K562 (cell line): ENCODE results near the gene OOSP4A. TPM values are rescaled to one million over a fixed set of nuclear protein-coding genes. Genes with fewer than 3 reads are reported as not detected.

Source experiments
- polyA plus RNA-seq, 8 experiments: library from polyadenylated mRNA; depleted of rRNA in 4 of 8; stranded (reverse) in 5 of 8; unstranded in 3 of 8; fragments of >200 nt; fragmentation: Nextera tagmentation in 2 of 8; fragmentation: Illumina TruSeq in 1 of 8; extraction: Ambion mirVana in 2 of 8; extraction: Trizol in 1 of 8; gene quantifications; 2 replicates each; pipeline versions ENCODE4 v1.2.1 to v1.2.3, GENCODE V29; 2011 to 2014; ENCODE audit warnings: inconsistent platforms in 1 of 8, missing spikeins in 1 of 8
- total RNA-seq, 7 experiments: library from RNA; depleted of rRNA in 6 of 7; stranded (reverse); fragments of >200 nt in 6 of 7; fragmentation: Illumina TruSeq in 2 of 7; extraction: Trizol in 2 of 7; gene quantifications; 2 replicates each; pipeline versions ENCODE4 v1.2.1 to v1.2.3, GENCODE V29; 2011 to 2021; ENCODE audit warnings: low replicate concordance in 1 of 7

The OOSP4A gene
- total and polyA plus RNA-seq, 9 of the 15 experiments (the other 6 are each of a cell fraction or from before 2014, with no cell fraction given) = 0.40 to 2.4 (median 0.74) TPM; not detected in 2

Other genes with a start within 250 kb of the OOSP4A start
Only the 7 nearest of the 11 such genes appear.
- 0.23 and 0.37 TPM in 2 replicates for gene CBLIF, start 118.5 kb upstream of the OOSP4A start, total RNA-seq (2014; rRNA removed)
- gene CBLIF, start 118.5 kb upstream of the OOSP4A start, total RNA-seq (2014; rRNA removed; fragmentation: Illumina TruSeq; extraction: Trizol) = 0.45 and 0.58 TPM in 2 replicates
- gene CBLIF, start 118.5 kb upstream of the OOSP4A start, total RNA-seq (2015; rRNA removed; fragmentation: Illumina TruSeq; extraction: Trizol) = 0.40 and 0.53 TPM in 2 replicates
- gene CBLIF, start 118.5 kb upstream of the OOSP4A start, total RNA-seq (2021) = 0.62 and 0.72 TPM in 2 replicates
- 0.07 and 0.11 TPM in 2 replicates for gene CBLIF, start 118.5 kb upstream of the OOSP4A start, polyA plus RNA-seq (2011; rRNA removed)
- gene CBLIF, start 118.5 kb upstream of the OOSP4A start, polyA plus RNA-seq (2014; fragmentation: Illumina TruSeq; extraction: Trizol) = 0.58 and 0.76 TPM in 2 replicates
- under 1 TPM; 0.39 to 0.83 TPM for gene CBLIF, start 118.5 kb upstream of the OOSP4A start, polyA plus RNA-seq (2014; fragmentation: Nextera tagmentation; extraction: Ambion mirVana)
- 0.49 and 0.54 TPM in 2 replicates for gene CBLIF, start 118.5 kb upstream of the OOSP4A start, polyA plus RNA-seq (2014; rRNA removed)
- 3.8 TPM in 2 replicates for gene TCN1, start 97.5 kb upstream of the OOSP4A start, total RNA-seq (2014; rRNA removed)
- 7.1 and 8.0 TPM in 2 replicates for gene TCN1, start 97.5 kb upstream of the OOSP4A start, total RNA-seq (2014; rRNA removed; fragmentation: Illumina TruSeq; extraction: Trizol)
- gene TCN1, start 97.5 kb upstream of the OOSP4A start, total RNA-seq (2015; rRNA removed; fragmentation: Illumina TruSeq; extraction: Trizol) = 17.9 and 18.8 TPM in 2 replicates
- gene TCN1, start 97.5 kb upstream of the OOSP4A start, total RNA-seq (2021) = 4.6 and 6.6 TPM in 2 replicates
- 0.63 and 1.4 TPM in 2 replicates for gene TCN1, start 97.5 kb upstream of the OOSP4A start, polyA plus RNA-seq (2011; rRNA removed)
- gene TCN1, start 97.5 kb upstream of the OOSP4A start, polyA plus RNA-seq (2014; fragmentation: Illumina TruSeq; extraction: Trizol) = 9.5 and 10.4 TPM in 2 replicates
- 10 to 100 TPM; 19.0 to 25.9 TPM for gene TCN1, start 97.5 kb upstream of the OOSP4A start, polyA plus RNA-seq (2014; fragmentation: Nextera tagmentation; extraction: Ambion mirVana)
- 4.8 and 5.1 TPM in 2 replicates for gene TCN1, start 97.5 kb upstream of the OOSP4A start, polyA plus RNA-seq (2014; rRNA removed)
- not detected in 2 replicates for gene OOSP3, start 85.3 kb upstream of the OOSP4A start, total RNA-seq (2014; rRNA removed)
- gene OOSP3, start 85.3 kb upstream of the OOSP4A start, total RNA-seq (2014; rRNA removed; fragmentation: Illumina TruSeq; extraction: Trizol) = not detected in 2 replicates
- not detected in 2 replicates for gene OOSP3, start 85.3 kb upstream of the OOSP4A start, total RNA-seq (2015; rRNA removed; fragmentation: Illumina TruSeq; extraction: Trizol)
- not detected in 2 replicates for gene OOSP3, start 85.3 kb upstream of the OOSP4A start, total RNA-seq (2021)
- 0.09 and 0.15 TPM in 2 replicates for gene OOSP3, start 85.3 kb upstream of the OOSP4A start, polyA plus RNA-seq (2011; rRNA removed)
- gene OOSP3, start 85.3 kb upstream of the OOSP4A start, polyA plus RNA-seq (2014; fragmentation: Illumina TruSeq; extraction: Trizol) = 0.21 TPM in 1 of 2 replicates, not detected in the other
- under 1 TPM in 1 of 2 experiments, not detected in 1; 0.32 TPM for gene OOSP3, start 85.3 kb upstream of the OOSP4A start, polyA plus RNA-seq (2014; fragmentation: Nextera tagmentation; extraction: Ambion mirVana)
- 0.09 TPM in 1 of 2 replicates, not detected in the other for gene OOSP3, start 85.3 kb upstream of the OOSP4A start, polyA plus RNA-seq (2014; rRNA removed)
- gene OOSP1, start 25.6 kb upstream of the OOSP4A start, total RNA-seq (2014; rRNA removed) = 0.36 TPM in 1 of 2 replicates, not detected in the other
- 0.89 and 1.1 TPM in 2 replicates for gene OOSP1, start 25.6 kb upstream of the OOSP4A start, total RNA-seq (2014; rRNA removed; fragmentation: Illumina TruSeq; extraction: Trizol)
- 0.30 and 0.58 TPM in 2 replicates for gene OOSP1, start 25.6 kb upstream of the OOSP4A start, total RNA-seq (2015; rRNA removed; fragmentation: Illumina TruSeq; extraction: Trizol)
- 0.31 and 0.62 TPM in 2 replicates for gene OOSP1, start 25.6 kb upstream of the OOSP4A start, total RNA-seq (2021)
- 0.14 and 0.20 TPM in 2 replicates for gene OOSP1, start 25.6 kb upstream of the OOSP4A start, polyA plus RNA-seq (2011; rRNA removed)
- gene OOSP1, start 25.6 kb upstream of the OOSP4A start, polyA plus RNA-seq (2014; fragmentation: Illumina TruSeq; extraction: Trizol) = 0.30 and 0.61 TPM in 2 replicates
- gene OOSP1, start 25.6 kb upstream of the OOSP4A start, polyA plus RNA-seq (2014; fragmentation: Nextera tagmentation; extraction: Ambion mirVana) = 1 to 10 TPM; 2.4 to 3.0 TPM
- gene OOSP1, start 25.6 kb upstream of the OOSP4A start, polyA plus RNA-seq (2014; rRNA removed) = 0.56 and 2.3 TPM in 2 replicates
- gene OOSP4B, start 53.1 kb downstream of the OOSP4A start, total RNA-seq (2014; rRNA removed) = not detected in 2 replicates
- 0.15 TPM in 1 of 2 replicates, not detected in the other for gene OOSP4B, start 53.1 kb downstream of the OOSP4A start, total RNA-seq (2014; rRNA removed; fragmentation: Illumina TruSeq; extraction: Trizol)
- gene OOSP4B, start 53.1 kb downstream of the OOSP4A start, total RNA-seq (2015; rRNA removed; fragmentation: Illumina TruSeq; extraction: Trizol) = 0.19 and 0.43 TPM in 2 replicates
- not detected in 2 replicates for gene OOSP4B, start 53.1 kb downstream of the OOSP4A start, total RNA-seq (2021)
- not detected in 2 replicates for gene OOSP4B, start 53.1 kb downstream of the OOSP4A start, polyA plus RNA-seq (2011; rRNA removed)
- 0.15 TPM in 1 of 2 replicates, not detected in the other for gene OOSP4B, start 53.1 kb downstream of the OOSP4A start, polyA plus RNA-seq (2014; fragmentation: Illumina TruSeq; extraction: Trizol)
- gene OOSP4B, start 53.1 kb downstream of the OOSP4A start, polyA plus RNA-seq (2014; fragmentation: Nextera tagmentation; extraction: Ambion mirVana) = under 1 TPM in 1 of 2 experiments, not detected in 1; 0.10 TPM
- not detected in 2 replicates for gene OOSP4B, start 53.1 kb downstream of the OOSP4A start, polyA plus RNA-seq (2014; rRNA removed)
- 0.64 TPM in 1 of 2 replicates, not detected in the other for gene OOSP2, start 76.4 kb downstream of the OOSP4A start, total RNA-seq (2014; rRNA removed)
- gene OOSP2, start 76.4 kb downstream of the OOSP4A start, total RNA-seq (2014; rRNA removed; fragmentation: Illumina TruSeq; extraction: Trizol) = not detected in 2 replicates
- 0.15 and 0.25 TPM in 2 replicates for gene OOSP2, start 76.4 kb downstream of the OOSP4A start, total RNA-seq (2015; rRNA removed; fragmentation: Illumina TruSeq; extraction: Trizol)
- gene OOSP2, start 76.4 kb downstream of the OOSP4A start, total RNA-seq (2021) = not detected in 2 replicates
- not detected in 2 replicates for gene OOSP2, start 76.4 kb downstream of the OOSP4A start, polyA plus RNA-seq (2011; rRNA removed)
- gene OOSP2, start 76.4 kb downstream of the OOSP4A start, polyA plus RNA-seq (2014; fragmentation: Illumina TruSeq; extraction: Trizol) = 1.5 TPM in 1 of 2 replicates, not detected in the other
- under 1 TPM; 0.14 to 0.32 TPM for gene OOSP2, start 76.4 kb downstream of the OOSP4A start, polyA plus RNA-seq (2014; fragmentation: Nextera tagmentation; extraction: Ambion mirVana)
- gene OOSP2, start 76.4 kb downstream of the OOSP4A start, polyA plus RNA-seq (2014; rRNA removed) = 0.05 TPM in 1 of 2 replicates, not detected in the other
- 26.1 and 31.7 TPM in 2 replicates for gene MS4A3, start 92.6 kb downstream of the OOSP4A start, total RNA-seq (2014; rRNA removed)
- 55.1 and 58.8 TPM in 2 replicates for gene MS4A3, start 92.6 kb downstream of the OOSP4A start, total RNA-seq (2014; rRNA removed; fragmentation: Illumina TruSeq; extraction: Trizol)
- gene MS4A3, start 92.6 kb downstream of the OOSP4A start, total RNA-seq (2015; rRNA removed; fragmentation: Illumina TruSeq; extraction: Trizol) = 64.8 and 71.8 TPM in 2 replicates
- gene MS4A3, start 92.6 kb downstream of the OOSP4A start, total RNA-seq (2021) = 28.7 and 32.8 TPM in 2 replicates
- 3.4 and 102 TPM in 2 replicates for gene MS4A3, start 92.6 kb downstream of the OOSP4A start, polyA plus RNA-seq (2011; rRNA removed)
- 46.3 and 67.5 TPM in 2 replicates for gene MS4A3, start 92.6 kb downstream of the OOSP4A start, polyA plus RNA-seq (2014; fragmentation: Illumina TruSeq; extraction: Trizol)
- 10 to 100 TPM; 84.8 to 94.5 TPM for gene MS4A3, start 92.6 kb downstream of the OOSP4A start, polyA plus RNA-seq (2014; fragmentation: Nextera tagmentation; extraction: Ambion mirVana)
- gene MS4A3, start 92.6 kb downstream of the OOSP4A start, polyA plus RNA-seq (2014; rRNA removed) = 32.8 and 39.2 TPM in 2 replicates